ENCODE measurements around the gene CISD3.
A peak's percentile ranks its signal among the peaks of the same experiment; 100 is the strongest.

CISD3 gene

GRCh38 chr17:38752308-38753070 lies 22.3 kb downstream of the CISD3 start, which contains the start of gene PSMB3 (continued):
- TF ChIP-seq ZNF274 (IDR thresholded peaks at IDR 0.05; ENCODE audit: low read length) (no peak), ZNF274 (tag by site-specific recombination; IDR thresholded peaks at IDR 0.05; ENCODE audit: borderline replicate concordance) (no peak), GLIS2 (tag by site-specific recombination; IDR thresholded peaks at IDR 0.05) (peak; percentile 55), ZNF521 (tag by site-specific recombination; IDR thresholded peaks at IDR 0.05) (no peak), ZNF184 (tag by site-specific recombination; IDR thresholded peaks at IDR 0.05) (no peak), KLF7 (tag by site-specific recombination; IDR thresholded peaks at IDR 0.05; ENCODE audit: borderline replicate concordance) (no peak), RBAK (tag by site-specific recombination; IDR thresholded peaks at IDR 0.05) (no peak), ZNF248 (tag by site-specific recombination; IDR thresholded peaks at IDR 0.05) (no peak), ZSCAN16 (tag by site-specific recombination; IDR thresholded peaks at IDR 0.05) (no peak), PRDM4 (tag by site-specific recombination; IDR thresholded peaks at IDR 0.05) (no peak), ZNF558 (tag by site-specific recombination; IDR thresholded peaks at IDR 0.05) (no peak), GLIS1 (tag by site-specific recombination; IDR thresholded peaks at IDR 0.05) (no peak), ZNF791 (tag by site-specific recombination; IDR thresholded peaks at IDR 0.05) (no peak), ZNF544 (tag by site-specific recombination; IDR thresholded peaks at IDR 0.05) (no peak), ZSCAN23 (tag by site-specific recombination; IDR thresholded peaks at IDR 0.05) (no peak), ZNF24 (tag by site-specific recombination; IDR thresholded peaks at IDR 0.05) (0 out of 2 replicates have a peak, but pooled peaks have one; percentile 17), ZNF157 (tag by site-specific recombination; IDR thresholded peaks at IDR 0.05) (no peak), ZNF624 (tag by site-specific recombination; IDR thresholded peaks at IDR 0.05) (no peak), ZBTB10 (tag by site-specific recombination; IDR thresholded peaks at IDR 0.05) (peak; percentile 66; the same call in 1 of the 2 replicates), PRDM2 (tag by site-specific recombination; IDR thresholded peaks at IDR 0.05; ENCODE audit: borderline replicate concordance) (no peak), ZNF654 (tag by site-specific recombination; IDR thresholded peaks at IDR 0.05; ENCODE audit: low read depth) (no peak), ZNF530 (tag by site-specific recombination; IDR thresholded peaks at IDR 0.05; ENCODE audit: low read depth) (no peak), ZNF404 (tag by site-specific recombination; IDR thresholded peaks at IDR 0.05) (no peak), HOXD13 (CRISPR knock-in tag; IDR thresholded peaks at IDR 0.05; ENCODE audit: borderline replicate concordance) (peak; percentile 36; the same call in 1 of the 2 replicates)
- TF ChIP-seq, protein P1, sequence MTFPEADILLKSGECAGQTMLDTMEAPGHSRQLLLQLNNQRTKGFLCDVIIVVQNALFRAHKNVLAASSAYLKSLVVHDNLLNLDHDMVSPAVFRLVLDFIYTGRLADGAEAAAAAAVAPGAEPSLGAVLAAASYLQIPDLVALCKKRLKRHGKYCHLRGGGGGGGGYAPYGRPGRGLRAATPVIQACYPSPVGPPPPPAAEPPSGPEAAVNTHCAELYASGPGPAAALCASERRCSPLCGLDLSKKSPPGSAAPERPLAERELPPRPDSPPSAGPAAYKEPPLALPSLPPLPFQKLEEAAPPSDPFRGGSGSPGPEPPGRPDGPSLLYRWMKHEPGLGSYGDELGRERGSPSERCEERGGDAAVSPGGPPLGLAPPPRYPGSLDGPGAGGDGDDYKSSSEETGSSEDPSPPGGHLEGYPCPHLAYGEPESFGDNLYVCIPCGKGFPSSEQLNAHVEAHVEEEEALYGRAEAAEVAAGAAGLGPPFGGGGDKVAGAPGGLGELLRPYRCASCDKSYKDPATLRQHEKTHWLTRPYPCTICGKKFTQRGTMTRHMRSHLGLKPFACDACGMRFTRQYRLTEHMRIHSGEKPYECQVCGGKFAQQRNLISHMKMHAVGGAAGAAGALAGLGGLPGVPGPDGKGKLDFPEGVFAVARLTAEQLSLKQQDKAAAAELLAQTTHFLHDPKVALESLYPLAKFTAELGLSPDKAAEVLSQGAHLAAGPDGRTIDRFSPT (tag by site-specific recombination; IDR thresholded peaks at IDR 0.05) = no peak; the same call in 1 of the 2 replicates
- TF ChIP-seq, protein P2, sequence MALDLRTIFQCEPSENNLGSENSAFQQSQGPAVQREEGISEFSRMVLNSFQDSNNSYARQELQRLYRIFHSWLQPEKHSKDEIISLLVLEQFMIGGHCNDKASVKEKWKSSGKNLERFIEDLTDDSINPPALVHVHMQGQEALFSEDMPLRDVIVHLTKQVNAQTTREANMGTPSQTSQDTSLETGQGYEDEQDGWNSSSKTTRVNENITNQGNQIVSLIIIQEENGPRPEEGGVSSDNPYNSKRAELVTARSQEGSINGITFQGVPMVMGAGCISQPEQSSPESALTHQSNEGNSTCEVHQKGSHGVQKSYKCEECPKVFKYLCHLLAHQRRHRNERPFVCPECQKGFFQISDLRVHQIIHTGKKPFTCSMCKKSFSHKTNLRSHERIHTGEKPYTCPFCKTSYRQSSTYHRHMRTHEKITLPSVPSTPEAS (tag by site-specific recombination; IDR thresholded peaks at IDR 0.05) = no peak; the same call in 1 of the 2 replicates

Measured in HEK293 (cell line).